GM21367 (cell line): ENCODE data around the gene CEACAM1.
"Not testable (repeated sequence)": the region's sequence is repeated elsewhere in the genome, so short reads cannot be mapped to it uniquely, and the experiment has no call there.

Experiments
- ATAC-seq: cut with Tn5 transposase; IDR thresholded peaks from one replicate; pipeline ENCODE4 v1.9.1; 2021; ENCODE audit not compliant: unreplicated experiment

CEACAM1 gene

DNA sequence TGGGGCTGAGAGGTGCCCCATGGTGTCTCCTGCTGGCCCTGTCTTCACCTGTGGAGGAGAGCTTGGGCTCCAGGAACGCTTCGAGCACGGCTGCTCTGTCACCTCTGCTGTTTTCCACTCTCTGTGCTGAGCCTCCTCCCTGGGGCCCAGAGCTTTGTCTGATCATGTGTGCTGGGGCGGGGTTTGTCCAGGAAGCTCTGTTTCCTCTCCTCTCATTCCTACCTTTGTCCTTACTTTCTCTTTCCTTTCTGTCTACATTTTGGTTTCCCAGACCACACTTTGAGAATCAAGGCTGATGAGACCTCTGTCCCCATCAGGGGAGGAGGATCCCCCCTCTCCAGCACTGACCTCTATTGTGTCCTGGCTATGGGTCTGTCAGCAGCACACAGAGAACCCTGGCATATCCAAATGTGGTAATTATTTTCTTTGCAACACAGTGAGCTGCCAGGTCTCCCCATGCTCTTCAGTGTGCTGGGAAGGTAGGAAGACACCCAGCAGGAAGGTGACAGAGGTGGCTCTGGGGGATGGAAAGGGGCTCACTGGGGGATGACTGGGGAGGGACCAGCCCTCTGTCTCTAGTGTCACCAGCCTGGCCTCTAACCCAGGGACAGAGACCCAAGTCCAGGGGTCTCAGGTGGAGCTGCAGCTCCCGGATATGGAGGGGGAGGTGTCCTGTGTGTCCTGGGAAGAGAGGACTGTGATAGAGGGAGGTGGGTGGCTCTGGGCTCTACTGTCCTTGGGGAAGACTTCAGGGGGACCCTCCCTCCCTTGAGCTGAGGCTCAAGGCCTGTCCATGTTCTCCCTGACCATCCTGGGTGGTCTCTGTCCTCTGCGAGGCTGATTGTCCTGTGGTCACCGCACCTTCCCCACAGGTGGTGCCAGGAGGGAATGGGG, at the start of gene CEACAM1:
TSS of gene CEACAM1 (minus strand) at position 128 of the 894 bp plus-strand sequence. CDS start at position 21, 107 bp downstream.
- ATAC-seq = no peak

DNA sequence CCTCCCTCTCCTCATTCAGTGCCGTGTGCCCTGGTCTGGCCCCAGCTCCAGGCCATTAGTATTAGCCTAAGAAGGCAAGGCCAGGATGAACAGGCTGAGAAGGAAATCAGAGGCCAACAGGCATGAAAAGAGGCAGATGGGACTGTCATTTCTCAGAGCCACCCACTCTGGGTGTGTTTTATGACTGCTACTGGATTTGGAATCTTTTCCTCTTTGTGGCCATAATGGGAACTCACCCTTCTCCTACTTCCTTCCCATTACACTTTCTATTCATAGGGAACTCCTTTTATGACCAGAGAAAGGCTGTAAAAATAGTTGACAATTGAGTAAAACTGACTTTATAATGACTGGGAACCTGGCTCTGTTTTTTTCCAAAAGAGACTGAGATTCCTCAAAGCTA, 48.7 kb upstream of the CEACAM1 start:
- no peak for ATAC-seq

DNA sequence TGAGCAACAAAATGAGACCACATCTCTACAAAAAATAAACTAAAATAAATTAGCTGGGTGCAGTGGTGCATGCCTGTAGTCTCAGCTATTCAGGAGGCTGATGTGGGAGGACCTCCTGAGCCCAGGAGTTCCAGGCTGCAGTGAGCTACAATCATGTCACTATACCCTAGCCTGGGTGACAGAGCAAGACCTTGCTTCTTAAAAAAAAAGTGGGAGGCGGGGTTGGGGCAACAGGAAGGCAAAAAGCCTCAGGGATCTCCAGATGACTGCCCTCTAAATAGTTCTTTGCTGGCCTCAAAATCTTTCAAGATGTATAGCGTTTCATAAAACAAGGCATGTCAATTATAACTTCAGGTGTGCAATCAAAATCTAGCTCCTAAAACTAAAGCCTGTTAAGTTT, 48.0 kb upstream of the CEACAM1 start:
- ATAC-seq = no peak

DNA sequence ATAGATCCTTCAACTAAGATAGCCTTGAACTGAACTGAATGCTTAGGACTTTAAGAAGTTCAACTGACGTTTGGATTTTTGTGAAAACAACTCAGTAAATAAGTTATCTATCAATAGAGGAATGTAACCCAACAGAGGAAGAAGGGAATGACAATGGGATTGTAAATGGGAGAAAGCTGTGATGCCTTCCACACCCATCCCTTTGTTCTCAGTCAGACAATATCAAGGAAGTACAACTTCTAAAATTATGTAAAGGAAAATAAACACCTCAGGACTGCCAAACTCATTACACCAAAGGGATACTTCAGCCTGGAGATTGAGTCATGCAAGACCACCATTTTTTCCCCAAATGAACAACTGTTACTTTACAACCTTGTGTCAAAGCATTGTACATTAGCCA, 45.4 kb upstream of the CEACAM1 start:
- no peak for ATAC-seq

DNA sequence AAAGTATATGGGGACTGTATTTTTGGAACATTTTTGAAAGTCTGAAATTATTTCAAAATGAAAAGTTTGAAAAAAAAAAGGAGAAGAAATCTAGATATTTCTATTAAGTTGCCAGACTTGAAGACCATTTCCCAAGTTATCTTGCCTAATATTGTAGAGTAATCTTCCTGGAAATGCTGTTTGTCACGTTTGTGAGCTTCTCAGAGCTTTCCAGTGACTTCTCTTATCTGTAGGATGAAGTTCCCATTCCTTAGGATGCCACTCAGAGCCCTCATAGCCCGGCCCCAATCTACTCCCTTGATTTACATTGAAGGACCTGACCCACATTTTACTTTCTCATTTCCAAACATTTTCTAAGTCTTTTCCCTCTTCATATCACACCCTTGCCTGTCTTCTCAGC, 42.8 kb upstream of the CEACAM1 start:
- no peak for ATAC-seq

DNA sequence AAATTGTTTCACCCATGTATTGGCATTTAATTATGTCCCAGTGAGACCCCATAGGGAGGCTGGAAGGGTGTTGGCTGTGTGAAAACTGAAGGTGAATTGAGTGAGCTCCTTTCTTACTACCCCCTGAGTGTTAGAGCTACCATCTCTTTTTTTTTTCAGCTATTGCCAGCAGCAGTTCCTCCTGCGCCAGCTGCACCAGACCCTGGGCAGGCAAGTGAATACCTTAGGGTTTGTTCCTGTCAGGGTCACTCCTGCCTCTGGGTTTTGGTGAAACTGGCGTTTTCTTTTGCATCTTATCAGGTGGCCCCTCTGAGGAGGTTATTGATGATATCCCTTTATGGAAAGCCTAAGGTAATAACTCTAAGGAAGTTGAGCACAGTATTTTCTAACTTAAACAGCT, 40.9 kb upstream of the CEACAM1 start:
- ATAC-seq = no peak

DNA sequence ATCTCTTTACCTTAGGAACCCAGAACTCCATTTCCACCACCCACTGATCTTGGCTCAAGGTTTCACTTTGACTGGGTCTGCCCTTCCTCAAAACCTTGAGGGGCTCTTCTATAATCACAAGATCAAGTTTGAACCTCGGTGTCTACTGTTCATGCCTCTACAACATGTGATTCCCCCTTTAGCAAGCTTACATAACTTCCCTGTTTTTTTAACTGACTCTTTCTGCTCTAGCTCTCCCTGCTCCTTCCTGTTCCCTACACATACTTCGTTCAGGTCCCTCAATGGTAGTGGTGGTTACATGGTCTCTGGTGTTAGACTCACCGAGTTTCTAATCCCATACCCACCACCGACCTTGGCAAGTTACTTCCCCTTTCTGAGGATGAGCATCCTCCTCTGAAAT, 39.7 kb upstream of the CEACAM1 start:
- ATAC-seq = no peak

DNA sequence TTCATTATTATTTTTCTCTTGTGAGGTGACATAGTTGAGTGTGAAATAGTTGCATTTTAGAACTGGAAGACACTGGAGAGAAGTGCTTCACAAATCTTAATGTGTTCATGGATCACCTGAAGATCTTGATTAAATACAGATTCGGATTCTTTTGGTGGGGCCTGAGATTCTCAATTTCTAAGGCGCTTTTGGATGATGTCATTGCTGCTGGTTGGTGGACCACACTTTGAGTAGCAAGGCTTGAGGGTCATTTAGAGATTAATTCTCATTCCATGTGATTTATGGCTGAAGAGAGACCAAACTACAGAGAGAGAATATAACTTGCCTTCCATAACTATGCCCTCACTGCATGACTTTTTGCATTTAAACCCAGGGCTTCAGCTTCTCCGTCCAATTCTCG, 39.3 kb upstream of the CEACAM1 start:
- ATAC-seq = no peak

DNA sequence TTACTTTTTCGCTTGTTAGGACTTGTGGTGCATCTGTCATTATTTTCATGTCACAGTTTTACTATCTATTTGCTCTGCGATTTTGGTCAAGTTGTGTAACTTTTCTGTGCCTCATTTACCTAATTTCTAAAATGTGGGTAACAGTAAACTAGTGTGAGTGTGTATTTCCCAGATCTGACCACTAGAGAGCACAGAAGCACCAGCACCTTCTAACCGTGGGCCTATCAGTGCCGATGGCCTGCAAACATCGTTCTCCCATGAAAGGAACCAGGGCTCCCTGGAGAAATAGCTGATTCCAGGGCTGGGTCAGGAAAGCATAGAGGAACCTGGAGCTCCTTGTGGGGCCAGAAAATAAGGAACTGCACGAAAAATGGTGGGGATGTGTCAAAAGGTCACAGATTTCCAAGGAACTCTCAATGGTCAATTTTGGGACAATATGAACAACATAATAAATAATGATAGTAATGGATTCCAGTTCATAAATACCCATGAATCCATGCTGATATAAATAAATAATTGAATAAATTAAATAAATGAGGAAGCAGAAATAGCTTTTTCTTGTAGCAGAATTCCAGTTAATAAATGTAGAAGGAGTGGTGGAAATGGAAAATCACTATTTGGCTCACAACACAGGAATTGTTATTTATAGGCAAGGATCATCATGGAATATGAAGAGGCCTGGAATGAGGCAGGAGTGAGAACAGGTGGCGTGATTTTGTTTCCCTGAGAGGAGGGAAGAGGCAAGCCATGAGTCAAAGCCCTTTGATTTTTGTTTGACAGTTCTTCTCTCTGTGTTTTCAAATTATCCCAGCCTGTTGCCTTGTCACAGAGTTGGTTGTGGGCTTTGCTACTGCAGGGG, 35.3 kb upstream of the CEACAM1 start:
- ATAC-seq = no peak

DNA sequence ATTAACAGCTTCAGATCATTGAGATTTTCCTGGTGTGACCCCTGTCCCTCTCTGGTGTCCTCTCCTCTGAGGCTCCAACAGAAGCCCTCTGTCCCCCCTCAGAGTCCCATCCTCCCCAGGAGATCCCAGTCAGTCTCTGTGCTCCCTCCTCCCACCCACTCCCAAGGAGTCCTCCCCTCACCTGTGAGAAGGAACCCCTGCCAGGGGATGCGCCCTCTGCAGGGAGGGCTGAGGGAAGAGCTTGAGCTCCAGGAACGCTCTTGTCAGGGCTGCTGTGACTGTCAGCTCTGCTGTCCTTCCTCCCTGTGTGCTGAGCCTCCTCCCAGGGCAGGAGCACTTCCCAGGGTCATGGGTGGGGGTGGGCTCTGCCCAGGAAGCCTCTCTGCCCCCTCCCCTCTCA, 33.2 kb upstream of the CEACAM1 start:
- no peak for ATAC-seq

DNA sequence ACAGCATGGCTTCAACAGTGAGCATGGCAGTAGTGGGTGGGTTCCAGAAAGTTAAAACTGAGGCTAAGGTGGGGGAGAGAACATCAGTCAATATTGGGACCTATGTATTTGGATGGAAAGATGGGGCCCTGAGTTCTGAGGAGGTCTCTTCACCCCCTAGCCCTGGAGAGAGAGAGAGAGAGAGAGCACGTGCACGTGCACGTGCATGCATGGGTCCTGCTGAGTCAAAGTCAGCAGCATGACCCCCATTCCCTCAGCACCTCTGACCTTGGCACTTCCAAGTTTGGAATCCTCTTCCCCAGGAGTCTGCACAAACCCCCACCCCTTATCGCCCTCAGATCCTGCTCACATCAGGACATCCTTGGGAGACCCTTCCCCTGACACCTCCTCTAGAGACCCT, 32.5 kb upstream of the CEACAM1 start:
- no peak for ATAC-seq

DNA sequence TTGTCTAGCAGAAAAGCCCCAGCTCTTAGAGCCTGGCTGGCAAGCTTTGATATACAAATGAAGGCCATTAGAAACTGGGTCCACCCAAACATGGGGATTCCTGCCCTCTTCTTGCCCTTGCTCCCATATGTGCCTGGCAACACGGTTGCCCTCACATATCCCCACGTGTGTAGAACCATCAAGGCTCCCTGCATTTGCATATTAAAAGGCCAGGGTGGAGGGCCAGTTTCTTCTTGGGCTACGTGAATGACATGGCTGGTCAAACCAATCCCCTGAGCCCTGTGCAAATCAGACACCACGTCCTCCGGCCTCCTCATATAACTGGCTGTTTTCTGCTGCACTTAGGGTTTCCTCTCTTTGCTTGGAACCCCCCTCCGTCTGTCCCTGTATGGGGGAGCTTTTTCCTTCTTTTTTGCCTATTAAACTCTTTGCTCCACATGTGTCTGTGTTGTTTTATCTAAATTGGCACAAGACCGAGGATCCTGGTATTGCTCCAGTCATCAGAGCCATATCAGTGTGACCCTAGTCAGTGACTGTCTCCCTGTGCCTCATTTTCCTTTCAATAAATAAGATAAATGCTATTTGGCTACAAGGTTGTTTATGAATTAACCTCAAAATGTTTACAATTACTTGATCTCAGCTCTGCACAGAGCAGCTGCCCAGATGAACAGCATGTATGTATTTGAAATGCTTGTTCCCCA, 30.3 kb upstream of the CEACAM1 start:
- ATAC-seq = no peak

DNA sequence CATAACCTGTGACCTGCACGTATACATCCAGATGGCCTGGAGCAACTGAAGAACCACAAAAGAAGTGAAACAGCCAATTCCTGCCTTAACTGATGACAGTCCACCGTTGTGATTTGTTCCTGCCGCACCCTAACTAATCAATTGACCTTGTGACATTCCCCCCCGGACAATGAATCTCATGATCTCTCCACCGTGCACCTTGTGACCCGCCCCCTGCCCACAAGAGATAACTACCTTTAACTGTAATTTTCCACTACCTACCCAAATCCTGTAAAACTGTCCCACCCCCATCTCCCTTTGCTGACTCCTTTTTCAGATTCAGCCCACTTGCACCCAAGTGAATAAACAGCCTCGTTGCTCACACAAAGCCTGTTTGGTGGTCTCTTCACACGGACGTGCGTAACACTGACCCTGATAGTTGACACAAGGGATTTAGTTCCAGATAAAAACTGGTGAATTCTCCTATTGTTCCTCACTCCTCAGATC, 29.1 kb upstream of the CEACAM1 start:
- ATAC-seq = not testable (repeated sequence)

DNA sequence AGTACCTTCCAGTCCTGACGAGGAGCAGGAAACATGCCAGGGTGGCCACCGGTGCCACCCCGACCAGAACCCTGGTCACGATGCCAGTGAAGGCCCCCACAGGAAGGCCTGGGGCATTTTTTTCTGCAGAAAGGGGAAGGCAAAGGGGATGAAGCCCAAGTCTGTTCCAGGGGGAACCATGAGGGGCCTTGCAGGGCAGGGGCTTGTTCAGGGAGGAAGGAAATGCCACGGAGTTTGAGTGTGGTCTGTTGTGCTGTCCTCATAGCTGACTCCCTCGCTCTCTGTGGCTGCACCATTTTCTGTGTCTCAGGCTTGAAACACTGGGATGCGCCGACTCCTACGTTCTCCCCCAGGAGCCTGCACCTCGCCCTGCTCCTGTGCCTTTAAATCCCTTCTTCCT, 27.5 kb upstream of the CEACAM1 start:
- no peak for ATAC-seq

DNA sequence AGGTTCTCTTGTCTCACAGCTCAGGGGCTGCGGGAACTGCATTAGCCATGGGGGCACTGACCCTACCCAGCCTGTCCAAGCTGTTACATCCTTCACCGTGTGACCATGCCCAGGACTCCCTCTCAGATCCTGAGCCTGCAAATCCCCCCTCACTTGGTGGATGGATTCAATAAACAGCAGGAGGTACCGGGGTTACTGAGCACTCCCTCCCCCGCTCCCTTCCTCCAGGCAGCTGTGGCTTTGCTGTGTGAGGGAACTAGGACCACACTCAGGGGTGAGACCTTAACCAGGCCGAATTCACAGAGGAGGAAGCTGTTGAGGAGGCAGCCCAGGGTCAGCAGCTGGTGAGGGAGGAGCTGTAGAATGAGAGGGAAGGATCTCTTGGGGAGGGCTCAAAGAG, 27.0 kb upstream of the CEACAM1 start:
- ATAC-seq = no peak

DNA sequence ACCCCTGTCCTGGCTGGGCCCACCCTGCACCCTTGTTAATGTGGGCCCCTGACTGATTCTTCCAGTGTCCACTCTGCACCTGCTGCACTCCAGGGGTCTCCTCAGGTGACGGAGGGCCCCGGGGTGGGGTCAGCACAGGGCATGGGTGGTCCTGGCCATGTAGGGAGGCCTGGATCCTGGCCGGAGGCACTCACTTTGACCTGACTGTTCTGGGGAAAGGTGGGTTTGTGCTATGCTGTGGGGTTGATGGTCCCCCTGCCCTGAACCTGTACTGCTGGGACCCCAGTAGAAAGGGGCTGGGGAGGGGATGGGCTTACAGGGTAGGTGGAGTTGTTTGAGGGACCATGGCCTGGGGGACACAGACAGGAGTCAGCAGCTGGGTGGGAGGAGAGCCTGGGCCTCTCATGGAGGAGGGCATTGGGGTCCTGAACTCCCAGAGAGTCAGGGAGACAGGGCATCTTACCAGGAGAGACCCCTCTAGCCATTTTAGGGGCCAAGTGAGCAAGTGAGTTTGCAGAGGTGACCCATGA, 25.8 kb upstream of the CEACAM1 start:
- ATAC-seq = no peak

DNA sequence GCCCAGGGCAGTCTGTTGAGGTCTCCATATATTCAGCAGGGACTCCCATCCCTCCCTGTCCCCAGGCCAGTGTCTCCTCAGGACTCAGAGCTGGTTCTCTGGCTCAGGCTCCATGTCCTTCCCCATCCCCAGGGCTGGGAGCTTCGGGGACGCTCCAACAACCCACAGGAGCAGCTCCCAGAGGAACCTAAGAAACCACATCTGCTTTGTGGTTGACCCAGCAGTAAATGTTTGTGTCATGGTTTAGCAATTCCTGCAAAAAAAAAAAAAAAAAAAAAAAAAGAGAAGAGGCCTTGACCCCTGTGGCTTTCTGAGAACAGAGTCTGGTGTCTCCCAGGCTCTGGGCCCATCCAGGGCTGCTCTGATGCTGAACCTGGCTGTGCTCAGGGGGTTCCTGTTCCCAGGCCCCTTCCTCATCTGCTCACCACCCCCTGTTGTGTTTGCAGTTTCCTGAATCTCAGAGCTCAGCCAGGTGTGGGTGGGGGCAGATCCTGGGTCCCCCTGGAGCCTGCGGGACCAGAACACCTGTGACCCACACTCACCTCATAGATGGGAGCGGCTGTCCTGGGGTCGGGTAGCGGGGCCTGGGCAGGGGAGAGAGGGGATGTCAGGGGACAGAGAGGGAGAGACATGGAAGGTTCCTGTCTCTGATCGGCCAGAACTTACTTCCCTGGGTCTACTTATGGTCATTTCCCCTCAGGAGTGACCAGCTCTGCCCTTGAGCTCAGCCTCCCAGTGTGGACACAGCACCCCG, 25.2 kb upstream of the CEACAM1 start:
- no peak for ATAC-seq

DNA sequence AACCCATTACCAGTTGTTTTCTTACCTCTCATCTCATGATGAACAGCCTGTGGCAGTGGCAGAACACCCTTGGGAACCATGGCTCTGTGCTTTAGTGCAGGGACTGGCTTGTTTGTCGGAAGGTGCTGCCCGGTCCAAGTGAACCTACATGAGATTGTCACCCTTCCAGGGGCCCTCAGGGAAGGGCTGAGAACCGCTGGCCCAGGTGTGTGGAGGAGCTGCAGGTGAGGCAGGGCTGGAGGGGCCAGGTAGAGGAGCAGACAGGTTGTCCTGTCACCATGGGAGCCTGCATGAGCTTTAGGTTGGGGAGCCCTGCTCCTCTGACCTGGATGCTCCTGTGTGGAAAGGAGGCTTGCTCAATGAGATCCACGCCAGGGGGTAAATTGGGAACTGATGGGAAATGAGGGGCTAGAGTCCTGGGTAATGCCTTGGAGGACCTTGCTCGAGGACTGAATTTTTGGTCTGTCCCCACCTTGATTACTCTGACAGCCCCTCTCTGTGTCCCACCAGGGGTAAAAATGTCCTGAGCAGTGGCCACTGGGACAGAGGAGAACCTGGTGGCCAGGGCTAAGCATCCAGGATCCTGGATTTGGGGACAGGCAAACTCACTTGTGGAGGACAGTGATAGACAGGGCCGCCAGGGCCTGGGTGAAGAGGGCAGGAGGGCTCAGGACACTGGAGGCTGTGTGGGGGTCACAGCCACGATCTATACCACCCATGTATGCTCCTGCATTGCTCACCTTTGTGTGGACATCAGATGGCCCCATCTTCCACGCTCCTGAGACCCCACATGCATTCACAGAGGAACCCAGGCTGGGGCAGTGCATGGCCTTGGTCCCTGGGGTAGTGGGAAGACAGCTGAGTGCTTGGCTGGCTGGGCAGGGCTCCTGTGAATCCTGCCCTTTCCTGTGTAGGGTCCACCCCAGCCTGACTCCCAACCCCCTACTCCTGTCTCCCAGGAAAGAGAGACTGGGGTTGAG, 24.1 kb upstream of the CEACAM1 start:
- no peak for ATAC-seq

DNA sequence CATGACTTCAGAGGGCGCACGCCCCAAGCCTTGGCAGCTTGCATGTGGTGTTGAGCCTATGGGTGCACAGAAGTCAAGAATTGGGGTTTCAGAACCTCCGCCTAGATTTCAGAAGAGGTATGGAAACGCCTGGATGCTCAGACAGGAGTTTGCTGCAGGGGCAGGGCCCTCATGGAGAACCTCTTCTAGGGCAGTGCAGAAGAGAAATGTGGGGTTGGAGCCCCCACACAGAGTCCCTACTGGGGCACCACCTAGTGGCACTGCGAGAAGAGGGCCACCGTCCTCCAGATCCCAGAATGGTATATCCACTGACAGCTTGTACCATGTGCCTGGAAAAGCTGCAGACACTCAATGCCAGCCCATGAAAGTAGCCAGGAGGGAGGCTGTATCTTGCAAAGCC, 22.2 kb upstream of the CEACAM1 start:
- ATAC-seq = not testable (repeated sequence)
